Keratinocyte (primary cell): ENCODE measurements around the gene CRISPLD2. TPM values are rescaled to one million over a fixed set of nuclear protein-coding genes. Genes with fewer than 3 reads are reported as not detected.
"Not testable (repeated sequence)": the region's sequence is repeated elsewhere in the genome, so short reads cannot be mapped to it uniquely, and the experiment has no call there.

Experiments
- DNase-seq: peaks from one replicate; pipeline ENCODE4 v3.0.0-alpha.2; 2011; ENCODE audit warnings: low read depth, missing footprints, low spot score
- FAIRE-seq: peaks from 2 replicates; lab custom pipeline; 2011; peaks lifted over from hg19 to GRCh38; lab: Jason Lieb, UNC
- H2AFZ ChIP-seq: 2 replicates; pipeline ENCODE4 v1.6.0; 2012; ENCODE audit warnings: low read length, control low read depth, inconsistent platforms; ENCODE audit not compliant: control insufficient read depth
- H3K27ac ChIP-seq: 2 replicates; pipeline ENCODE4 v1.5.1; 2011; ENCODE audit warnings: low read length; ENCODE audit not compliant: control insufficient read depth, insufficient read depth
- H3K27me3 ChIP-seq: 3 replicates; pipeline ENCODE4 v1.6.0; 2011; ENCODE audit warnings: low read length; ENCODE audit not compliant: control insufficient read depth, insufficient read depth; ENCODE audit errors: extremely low read depth
- H3K36me3 ChIP-seq, 2 experiments: 2 replicates in 1 of 2; 3 replicates in 1 of 2; pipeline ENCODE4 v1.5.1; 2011; ENCODE audit warnings: low read length in 2 of 2, mild to moderate bottlenecking in 1 of 2; ENCODE audit not compliant: control insufficient read depth in 2 of 2, insufficient read depth in 2 of 2; ENCODE audit errors: extremely low read depth in 1 of 2
- H3K4me1 ChIP-seq: 3 replicates; pipeline ENCODE4 v1.5.1; 2011; ENCODE audit warnings: low read length; ENCODE audit not compliant: control insufficient read depth, insufficient read depth; ENCODE audit errors: extremely low read depth
- H3K4me2 ChIP-seq: 3 replicates; pipeline ENCODE4 v1.6.0; 2011; ENCODE audit warnings: low read depth, low read length; ENCODE audit not compliant: control insufficient read depth, insufficient read depth; ENCODE audit errors: extremely low read depth
- H3K4me3 ChIP-seq, 3 experiments: fragments of 200-600 bp in 1 of 3; sonication (generic) in 1 of 3; 2 replicates in 2 of 3; 3 replicates in 1 of 3; pipeline ENCODE4 v1.5.1; 2011 to 2016; ENCODE audit warnings: low read length in 3 of 3, mild to moderate bottlenecking in 3 of 3, control low read depth in 2 of 3, inconsistent platforms in 1 of 3, low read depth in 1 of 3, mixed read lengths in 1 of 3, mixed run types in 1 of 3, moderate library complexity in 1 of 3; ENCODE audit not compliant: control insufficient read depth in 2 of 3, insufficient read depth in 2 of 3; ENCODE audit errors: extremely low read depth in 1 of 3
- H3K79me2 ChIP-seq: 2 replicates; pipeline ENCODE4 v1.6.0; 2012; ENCODE audit warnings: low read length; ENCODE audit not compliant: control insufficient read depth, insufficient read depth
- H3K9ac ChIP-seq: 3 replicates; pipeline ENCODE4 v1.6.0; 2011; ENCODE audit warnings: low read length; ENCODE audit not compliant: control insufficient read depth, insufficient read depth; ENCODE audit errors: extremely low read depth
- H3K9me1 ChIP-seq: 3 replicates; pipeline ENCODE4 v1.6.0; 2011; ENCODE audit warnings: low read length; ENCODE audit not compliant: control insufficient read depth, insufficient read depth; ENCODE audit errors: extremely low read depth
- H3K9me3 ChIP-seq: 2 replicates; pipeline ENCODE4 v1.5.1; 2012; ENCODE audit warnings: low read depth, low read length; ENCODE audit not compliant: control insufficient read depth
- H4K20me1 ChIP-seq: 3 replicates; pipeline ENCODE4 v1.6.0; 2011; ENCODE audit warnings: low read length; ENCODE audit not compliant: control insufficient read depth, insufficient read depth; ENCODE audit errors: extremely low read depth
- CTCF ChIP-seq, 3 experiments: IDR thresholded peaks in 1 of 3; conservative IDR thresholded peaks in 1 of 3; optimal IDR thresholded peaks in 1 of 3; 2 replicates in 2 of 3; 3 replicates in 1 of 3; pipeline versions ENCODE3 to v1.5.1; 2011; ENCODE audit warnings: low read length in 3 of 3, mild to moderate bottlenecking in 3 of 3, moderate library complexity in 2 of 3, control low read depth in 1 of 3, inconsistent platforms in 1 of 3; ENCODE audit not compliant: insufficient read depth in 2 of 3; ENCODE audit errors: extremely low read depth in 1 of 3
- EZH2 ChIP-seq: IDR thresholded peaks from one replicate; pipeline ENCODE4 v1.6.1; 2012; ENCODE audit warnings: inconsistent platforms, mild to moderate bottlenecking, low read length, moderate library complexity
- dilution Hi-C: fragments of 300-500 bp; cut with MboI; formaldehyde crosslinking; loops from one replicate; pipeline ENCODE4 v1.7.0; 2020; ENCODE audit warnings: low sequenced_read_pairs; ENCODE audit not compliant: extremely low pct_ligation_motif_present
- polyA plus RNA-seq, 5 experiments: library from polyadenylated mRNA; depleted of rRNA in 3 of 5; stranded (reverse) in 3 of 5; stranded (forward) in 1 of 5; unstranded in 1 of 5; fragments of >200 nt; gene quantifications; 1 replicate in 1 of 5; 2 replicates in 3 of 5; 3 replicates in 1 of 5; pipeline versions ENCODE4 v1.2.1 to v1.2.3, GENCODE V29; 2011 to 2012; ENCODE audit warnings: missing spikeins in 2 of 5, low read depth in 1 of 5, low replicate concordance in 1 of 5

CRISPLD2 gene
- polyA plus RNA-seq, 1 donor (not counting 4 experiments of a cell fraction or from before 2014, with no cell fraction given) = 1.2 TPM

GRCh38 chr16:84854759-84855158 lies 35.0 kb downstream of the CRISPLD2 start:
- Histone ChIP-seq H3K9me3 (peaks cover 2% of the 10 kb centered on the region), H3K4me2 (no peak overlapping the region), H3K27ac (no peak overlapping the region), H3K9me1 (no peaks in the 10 kb centered on the region), H3K36me3 (no peaks in the 10 kb centered on the region), H3K27me3 (no peaks in the 10 kb centered on the region), H3K4me3 (no peak overlapping the region), H3K9ac (no peak overlapping the region), H4K20me1 (no peaks in the 10 kb centered on the region), H3K79me2 (no peaks in the 10 kb centered on the region), H2AFZ (no peak overlapping the region), H3K4me1 (no peaks in the 10 kb centered on the region)
- dilution Hi-C loops = no loop called here
- DNase-seq = no peak
- TF ChIP-seq CTCF (optimal IDR thresholded peaks at IDR 0.05 in 1 of 3, IDR thresholded peaks at IDR 0.05 in 1 of 3, conservative IDR thresholded peaks at IDR 0.05 in 1 of 3; ENCODE audit: extremely low read depth in 1 of 3, insufficient read depth in 2 of 3, low read length in 3 of 3) (no peak), EZH2 (no peak)
- FAIRE-seq = no peak

- H3K79me2 ChIP-seq, H3K9me3 ChIP-seq, H3K27ac ChIP-seq, H3K27me3 ChIP-seq, H3K4me2 ChIP-seq, H3K9ac ChIP-seq, H3K9me1 ChIP-seq, H3K4me3 ChIP-seq, dilution Hi-C loops, H2AFZ ChIP-seq, FAIRE-seq, DNase-seq, H4K20me1 ChIP-seq, H3K36me3 ChIP-seq, H3K4me1 ChIP-seq: not testable (repeated sequence)
Observed at GRCh38 chr16:84855435-84856202, 35.8 kb downstream of the CRISPLD2 start.

- H3K9me3 ChIP-seq, H3K27ac ChIP-seq, H3K4me1 ChIP-seq, H3K9ac ChIP-seq, FAIRE-seq, H3K36me3 ChIP-seq, H3K27me3 ChIP-seq, H3K4me2 ChIP-seq, H4K20me1 ChIP-seq, H2AFZ ChIP-seq, DNase-seq, H3K9me1 ChIP-seq, H3K4me3 ChIP-seq, H3K79me2 ChIP-seq, dilution Hi-C loops: not testable (repeated sequence)
Observed at GRCh38 chr16:84856203-84856581, 36.4 kb downstream of the CRISPLD2 start.

GRCh38 chr16:84856811-84857210 lies 37.0 kb downstream of the CRISPLD2 start:
- H3K27ac ChIP-seq, H3K4me1 ChIP-seq, FAIRE-seq, DNase-seq, H3K79me2 ChIP-seq, H3K9me3 ChIP-seq, H3K9me1 ChIP-seq, H2AFZ ChIP-seq, H3K27me3 ChIP-seq, dilution Hi-C loops, H3K36me3 ChIP-seq, H3K4me3 ChIP-seq, H3K4me2 ChIP-seq, H3K9ac ChIP-seq, H4K20me1 ChIP-seq: not testable (repeated sequence)
